H9 (cell line): Measurements from ENCODE around the gene PCNX2. TPM values are rescaled to one million over a fixed set of nuclear protein-coding genes. Genes with fewer than 3 reads are reported as not detected.

ENCODE experiments used
- DNase-seq: peaks from one replicate; pipeline ENCODE4 v3.0.0-alpha.2; 2017
- H2AFZ ChIP-seq: one replicate; pipeline ENCODE4 v1.6.1; 2013; ENCODE audit warnings: mild to moderate bottlenecking, low read length, control low read depth, moderate library complexity
- H2AK5ac ChIP-seq: 2 replicates; pipeline ENCODE4 v1.6.1; 2013; ENCODE audit warnings: low read length, control low read depth, mixed read lengths; ENCODE audit not compliant: insufficient read length
- H2BK120ac ChIP-seq: one replicate; pipeline ENCODE4 v1.6.1; 2013; ENCODE audit warnings: low read depth, mild to moderate bottlenecking, low read length, control low read depth, inconsistent platforms; ENCODE audit not compliant: poor library complexity, severe bottlenecking
- H2BK12ac ChIP-seq: 2 replicates; pipeline ENCODE4 v1.6.1; 2013; ENCODE audit warnings: low read length, control low read depth, mixed read lengths, low read depth; ENCODE audit not compliant: insufficient read length
- H2BK15ac ChIP-seq: 2 replicates; pipeline ENCODE4 v1.6.1; 2013; ENCODE audit warnings: low read depth, low read length, control low read depth
- H2BK20ac ChIP-seq: one replicate; pipeline ENCODE4 v1.6.1; 2013; ENCODE audit warnings: low read depth, mild to moderate bottlenecking, low read length, control low read depth, inconsistent platforms; ENCODE audit not compliant: poor library complexity, severe bottlenecking
- H2BK5ac ChIP-seq: 2 replicates; pipeline ENCODE4 v1.6.1; 2013; ENCODE audit warnings: low read length, control low read depth, mixed read lengths; ENCODE audit not compliant: insufficient read length
- H3K14ac ChIP-seq: 2 replicates; pipeline ENCODE4 v1.6.1; 2013; ENCODE audit warnings: low read length, control low read depth; ENCODE audit not compliant: insufficient read depth
- H3K18ac ChIP-seq: 2 replicates; pipeline ENCODE4 v1.6.1; 2013; ENCODE audit warnings: low read depth, mild to moderate bottlenecking, mixed read lengths, low read length, control low read depth; ENCODE audit not compliant: insufficient read length
- H3K23ac ChIP-seq: 2 replicates; pipeline ENCODE4 v1.6.1; 2013; ENCODE audit warnings: low read length, control low read depth, mixed read lengths, low read depth; ENCODE audit not compliant: insufficient read length
- H3K23me2 ChIP-seq: 2 replicates; pipeline ENCODE4 v1.6.1; 2013; ENCODE audit warnings: low read depth, mild to moderate bottlenecking, mixed read lengths, low read length, control low read depth; ENCODE audit not compliant: insufficient read length, poor library complexity, severe bottlenecking
- H3K27ac ChIP-seq: 2 replicates; pipeline ENCODE4 v1.5.1; 2013; ENCODE audit warnings: low read length, control low read depth, mixed read lengths, low read depth; ENCODE audit not compliant: insufficient read length
- H3K27me3 ChIP-seq: 2 replicates; pipeline ENCODE4 v1.6.1; 2013; ENCODE audit warnings: low read length, control low read depth, inconsistent platforms; ENCODE audit not compliant: insufficient read depth
- H3K4ac ChIP-seq: 2 replicates; pipeline ENCODE4 v1.6.1; 2013; ENCODE audit warnings: low read depth, mild to moderate bottlenecking, control low read depth, inconsistent platforms, low read length, moderate library complexity
- H3K4me1 ChIP-seq: 2 replicates; pipeline ENCODE4 v1.6.1; 2013; ENCODE audit warnings: low read length, control low read depth, inconsistent platforms; ENCODE audit not compliant: insufficient read depth
- H3K4me2 ChIP-seq: 2 replicates; pipeline ENCODE4 v1.6.1; 2013; ENCODE audit warnings: low read length, control low read depth, mixed read lengths; ENCODE audit not compliant: insufficient read length, insufficient read depth
- H3K56ac ChIP-seq: 2 replicates; pipeline ENCODE4 v1.6.1; 2013; ENCODE audit warnings: low read depth, mild to moderate bottlenecking, mixed read lengths, low read length, control low read depth; ENCODE audit not compliant: insufficient read length
- H3K79me1 ChIP-seq: 2 replicates; pipeline ENCODE4 v1.6.1; 2013; ENCODE audit warnings: low read depth, mild to moderate bottlenecking, moderate library complexity, low read length, control low read depth, inconsistent platforms; ENCODE audit not compliant: insufficient read depth, poor library complexity, severe bottlenecking
- H3K79me2 ChIP-seq: 2 replicates; pipeline ENCODE4 v1.6.1; 2013; ENCODE audit warnings: low read length, control low read depth, inconsistent platforms; ENCODE audit not compliant: insufficient read depth
- H3K9ac ChIP-seq: 2 replicates; pipeline ENCODE4 v1.6.1; 2013; ENCODE audit warnings: low read length, control low read depth, mixed read lengths; ENCODE audit not compliant: insufficient read length; ENCODE audit errors: extremely low read depth
- H3K9me3 ChIP-seq: one replicate; pipeline ENCODE4 v1.6.1; 2013; ENCODE audit warnings: low read depth, low read length, inconsistent platforms; ENCODE audit not compliant: control insufficient read depth
- H3T11ph ChIP-seq: one replicate; pipeline ENCODE4 v1.6.1; 2013; ENCODE audit warnings: mild to moderate bottlenecking, low read length, control low read depth, inconsistent platforms
- H4K20me1 ChIP-seq: one replicate; pipeline ENCODE4 v1.6.1; 2013; ENCODE audit not compliant: control insufficient read depth, insufficient read length, insufficient read depth
- H4K5ac ChIP-seq: 2 replicates; pipeline ENCODE4 v1.6.1; 2013; ENCODE audit warnings: low read depth, mild to moderate bottlenecking, mixed read lengths, low read length, control low read depth; ENCODE audit not compliant: insufficient read length
- H4K8ac ChIP-seq: replicated peaks from 2 replicates; pipeline ENCODE4 v1.6.1; 2013; ENCODE audit warnings: low read length, control low read depth, mixed read lengths, low read depth; ENCODE audit not compliant: insufficient read length
- H4K91ac ChIP-seq: 2 replicates; pipeline ENCODE4 v1.6.1; 2013; ENCODE audit warnings: low read depth, mild to moderate bottlenecking, moderate library complexity, mixed read lengths, low read length, control low read depth; ENCODE audit not compliant: insufficient read length
- H3K27ac Mint-ChIP-seq, 3 experiments: 2 replicates in 2 of 3; 3 replicates in 1 of 3; pipeline ENCODE4 v1.8.0; 2020 to 2021; ENCODE audit warnings: mixed read lengths in 3 of 3, mild to moderate bottlenecking in 1 of 3, moderate library complexity in 1 of 3
- H3K27me3 Mint-ChIP-seq: 2 replicates; pipeline ENCODE4 v1.8.0; 2021; ENCODE audit warnings: low read depth, mild to moderate bottlenecking, moderate library complexity, mixed read lengths
- H3K36me3 Mint-ChIP-seq, 3 experiments: 2 replicates in 2 of 3; 3 replicates in 1 of 3; pipeline ENCODE4 v1.8.0; 2020 to 2021; ENCODE audit warnings: low read depth in 3 of 3, mixed read lengths in 3 of 3; ENCODE audit not compliant: insufficient read depth in 1 of 3
- H3K4me1 Mint-ChIP-seq, 2 experiments: 2 replicates each; pipeline ENCODE4 v1.8.0; 2020; ENCODE audit warnings: mixed read lengths in 2 of 2
- H3K4me3 Mint-ChIP-seq, 2 experiments: 2 replicates in 1 of 2; 3 replicates in 1 of 2; pipeline ENCODE4 v1.8.0; 2020 to 2021; ENCODE audit warnings: mild to moderate bottlenecking in 2 of 2, mixed read lengths in 2 of 2, moderate library complexity in 1 of 2
- H3K9me3 Mint-ChIP-seq, 2 experiments: 2 replicates in 1 of 2; 3 replicates in 1 of 2; pipeline ENCODE4 v1.8.0; 2020; ENCODE audit warnings: mild to moderate bottlenecking in 2 of 2, mixed read lengths in 2 of 2, moderate library complexity in 1 of 2
- WGBS: extraction: QIAGEN DNeasy Blood & Tissue Kit; methylation state at CpG from one replicate; pipeline ENCODE4 v1.1.7; 2013; ENCODE audit warnings: missing lambda C conversion rate, low lambda C conversion rate, mixed read lengths; ENCODE audit not compliant: insufficient read length; ENCODE audit errors: extremely low coverage; 5-methylcytosine and 5-hydroxymethylcytosine counted together
- total RNA-seq: library from RNA; stranded (reverse); gene quantifications from 2 replicates; pipeline ENCODE4 v1.2.1, GENCODE V29; 2021
- TF ChIP-seq, protein P1 (sequence below): fragments of 200-600 bp; sonication (generic); conservative IDR thresholded peaks from 3 replicates; pipeline ENCODE4 v1.8.0; 2021; ENCODE audit warnings: antibody characterized with exemption, mild to moderate bottlenecking

The PCNX2 gene
- total RNA-seq, 1 experiment from 2014 or later, result 45.1 TPM

- Mint-ChIP-seq H3K4me3 (no peak overlapping the region), H3K27ac (no peak overlapping the region), H3K4me1 (no peaks in the 10 kb centered on the region), H3K27me3 (no peaks in the 10 kb centered on the region), H3K9me3 (peaks cover 0 to 6% of the 10 kb centered on the region in 2 experiments; a peak in 1 of 5 replicates), H3K36me3 (peaks cover 17 to 23% (median 18%) of the 10 kb centered on the region in 3 experiments; a peak in 6 of 7 replicates)
- Histone ChIP-seq H4K91ac (no peak overlapping the region), H3K23me2 (no peaks in the 10 kb centered on the region), H3K27ac (no peak overlapping the region), H2AFZ (no peak overlapping the region), H2AK5ac (no peak overlapping the region), H3T11ph (no peak overlapping the region), H3K79me1 (no peaks in the 10 kb centered on the region), H2BK5ac (no peak overlapping the region), H4K20me1 (no peaks in the 10 kb centered on the region), H3K9ac (no peak overlapping the region), H2BK12ac (no peak overlapping the region), H3K4ac (no peak overlapping the region), H3K4me2 (no peak overlapping the region), H3K79me2 (no peaks in the 10 kb centered on the region), H3K4me1 (no peaks in the 10 kb centered on the region), H3K9me3 (no peaks in the 10 kb centered on the region), H3K14ac (no peak overlapping the region), H3K18ac (no peak overlapping the region), H3K23ac (no peak overlapping the region), H4K5ac (no peak overlapping the region), H3K56ac (no peak overlapping the region), H3K27me3 (no peaks in the 10 kb centered on the region), H2BK15ac (no peak overlapping the region), H2BK120ac (no peak overlapping the region), H4K8ac (no peak overlapping the region), H2BK20ac (no peak overlapping the region)
- WGBS, result no CpG with 5 or more reads among the region's 11 CpGs
- TF ChIP-seq, protein P1, sequence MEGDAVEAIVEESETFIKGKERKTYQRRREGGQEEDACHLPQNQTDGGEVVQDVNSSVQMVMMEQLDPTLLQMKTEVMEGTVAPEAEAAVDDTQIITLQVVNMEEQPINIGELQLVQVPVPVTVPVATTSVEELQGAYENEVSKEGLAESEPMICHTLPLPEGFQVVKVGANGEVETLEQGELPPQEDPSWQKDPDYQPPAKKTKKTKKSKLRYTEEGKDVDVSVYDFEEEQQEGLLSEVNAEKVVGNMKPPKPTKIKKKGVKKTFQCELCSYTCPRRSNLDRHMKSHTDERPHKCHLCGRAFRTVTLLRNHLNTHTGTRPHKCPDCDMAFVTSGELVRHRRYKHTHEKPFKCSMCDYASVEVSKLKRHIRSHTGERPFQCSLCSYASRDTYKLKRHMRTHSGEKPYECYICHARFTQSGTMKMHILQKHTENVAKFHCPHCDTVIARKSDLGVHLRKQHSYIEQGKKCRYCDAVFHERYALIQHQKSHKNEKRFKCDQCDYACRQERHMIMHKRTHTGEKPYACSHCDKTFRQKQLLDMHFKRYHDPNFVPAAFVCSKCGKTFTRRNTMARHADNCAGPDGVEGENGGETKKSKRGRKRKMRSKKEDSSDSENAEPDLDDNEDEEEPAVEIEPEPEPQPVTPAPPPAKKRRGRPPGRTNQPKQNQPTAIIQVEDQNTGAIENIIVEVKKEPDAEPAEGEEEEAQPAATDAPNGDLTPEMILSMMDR, result no peak
- no peak for DNase-seq
Observed at GRCh38 chr1:232987046-232987773, 308.3 kb downstream of the PCNX2 start.
